GM10266 (cell line): ENCODE data around the gene KCTD19.

Source experiments
- DNase-seq: peaks from one replicate; pipeline ENCODE4 v3.0.0; 2012; ENCODE audit errors: extremely low spot score
- CTCF ChIP-seq: IDR thresholded peaks from 2 replicates; pipeline ENCODE4 v1.5.1; 2012; ENCODE audit warnings: mild to moderate bottlenecking, low read depth; ENCODE audit not compliant: control insufficient read depth, insufficient read depth; ENCODE audit errors: missing control alignments

Gene KCTD19

GRCh38 chr16:67256701-67257230 lies 69.8 kb downstream of the KCTD19 start:
- no peak for DNase-seq
- TF ChIP-seq CTCF: no peak

- no peak for DNase-seq
- TF ChIP-seq CTCF: no peak
Measured at GRCh38 chr16:67255553-67256221, 70.9 kb downstream of the KCTD19 start.

GRCh38 chr16:67254801-67255552 lies 71.6 kb downstream of the KCTD19 start:
- no peak for TF ChIP-seq CTCF
- DNase-seq: no peak

GRCh38 chr16:67252609-67253497 lies 73.7 kb downstream of the KCTD19 start:
- no peak for TF ChIP-seq CTCF
- no peak for DNase-seq

GRCh38 chr16:67250045-67250327 lies 76.6 kb downstream of the KCTD19 start:
- no peak for DNase-seq
- TF ChIP-seq CTCF: no peak

GRCh38 chr16:67249178-67250044 lies 77.1 kb downstream of the KCTD19 start:
- no peak for DNase-seq
- no peak for TF ChIP-seq CTCF
